KMS-11 (cell line): ENCODE results near the gene THYN1.

Experiments
- H2AFZ ChIP-seq: fragments of 200-600 bp; sonication (generic); 2 replicates; pipeline ENCODE4 v1.6.1; 2016; ENCODE audit warnings: antibody characterized with exemption, mixed run types, low read depth
- H3K27ac ChIP-seq: fragments of 200-600 bp; sonication (generic); 2 replicates; pipeline ENCODE4 v1.6.1; 2016; ENCODE audit warnings: mild to moderate bottlenecking, mixed run types
- H3K27me3 ChIP-seq: fragments of 200-600 bp; sonication (generic); 2 replicates; pipeline ENCODE4 v1.6.1; 2017; ENCODE audit warnings: mild to moderate bottlenecking, low read depth, mixed run types, moderate library complexity; ENCODE audit not compliant: insufficient read depth
- H3K36me3 ChIP-seq: fragments of 200-600 bp; sonication (generic); 2 replicates; pipeline ENCODE4 v1.6.1; 2017; ENCODE audit warnings: mild to moderate bottlenecking, mixed run types; ENCODE audit not compliant: insufficient read depth
- H3K4me1 ChIP-seq: fragments of 200-600 bp; sonication (generic); 2 replicates; pipeline ENCODE4 v1.6.1; 2016; ENCODE audit warnings: mild to moderate bottlenecking, low read depth, mixed run types; ENCODE audit not compliant: poor library complexity, severe bottlenecking
- H3K4me2 ChIP-seq: fragments of 200-600 bp; sonication (generic); 2 replicates; pipeline ENCODE4 v1.7.0; 2016; ENCODE audit warnings: mild to moderate bottlenecking, mixed run types
- H3K4me3 ChIP-seq: fragments of 200-600 bp; sonication (generic); IDR thresholded peaks from 2 replicates; pipeline ENCODE4 v1.6.1; 2017; ENCODE audit warnings: low read depth, low read length, mixed read lengths; ENCODE audit not compliant: insufficient read depth
- H3K79me2 ChIP-seq: fragments of 200-600 bp; sonication (generic); 2 replicates; pipeline ENCODE4 v1.6.1; 2016; ENCODE audit warnings: low read depth, mixed run types; ENCODE audit not compliant: insufficient read depth
- H3K9ac ChIP-seq: fragments of 200-600 bp; sonication (generic); 2 replicates; pipeline ENCODE4 v1.6.1; 2016; ENCODE audit warnings: mild to moderate bottlenecking, mixed run types
- H4K20me1 ChIP-seq: fragments of 200-600 bp; sonication (generic); 2 replicates; pipeline ENCODE4 v1.6.1; 2016; ENCODE audit warnings: mild to moderate bottlenecking, mixed run types; ENCODE audit not compliant: insufficient read depth
- TF ChIP-seq, protein P1 (sequence below): fragments of 200-600 bp; sonication (generic); conservative IDR thresholded peaks from 2 replicates; pipeline ENCODE4 v1.6.1; 2017; ENCODE audit warnings: low read depth, mild to moderate bottlenecking, antibody characterized with exemption, low read length, moderate library complexity, mixed read lengths

Gene THYN1

GRCh38 chr11:134246678-134247077 lies 6.5 kb downstream of the THYN1 start:
- TF ChIP-seq, protein P1, sequence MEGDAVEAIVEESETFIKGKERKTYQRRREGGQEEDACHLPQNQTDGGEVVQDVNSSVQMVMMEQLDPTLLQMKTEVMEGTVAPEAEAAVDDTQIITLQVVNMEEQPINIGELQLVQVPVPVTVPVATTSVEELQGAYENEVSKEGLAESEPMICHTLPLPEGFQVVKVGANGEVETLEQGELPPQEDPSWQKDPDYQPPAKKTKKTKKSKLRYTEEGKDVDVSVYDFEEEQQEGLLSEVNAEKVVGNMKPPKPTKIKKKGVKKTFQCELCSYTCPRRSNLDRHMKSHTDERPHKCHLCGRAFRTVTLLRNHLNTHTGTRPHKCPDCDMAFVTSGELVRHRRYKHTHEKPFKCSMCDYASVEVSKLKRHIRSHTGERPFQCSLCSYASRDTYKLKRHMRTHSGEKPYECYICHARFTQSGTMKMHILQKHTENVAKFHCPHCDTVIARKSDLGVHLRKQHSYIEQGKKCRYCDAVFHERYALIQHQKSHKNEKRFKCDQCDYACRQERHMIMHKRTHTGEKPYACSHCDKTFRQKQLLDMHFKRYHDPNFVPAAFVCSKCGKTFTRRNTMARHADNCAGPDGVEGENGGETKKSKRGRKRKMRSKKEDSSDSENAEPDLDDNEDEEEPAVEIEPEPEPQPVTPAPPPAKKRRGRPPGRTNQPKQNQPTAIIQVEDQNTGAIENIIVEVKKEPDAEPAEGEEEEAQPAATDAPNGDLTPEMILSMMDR, result no peak
- H3K4me1 ChIP-seq, result peaks cover 17% of the 10 kb centered on the region
- H3K27ac ChIP-seq, result no peak overlapping the region

DNA sequence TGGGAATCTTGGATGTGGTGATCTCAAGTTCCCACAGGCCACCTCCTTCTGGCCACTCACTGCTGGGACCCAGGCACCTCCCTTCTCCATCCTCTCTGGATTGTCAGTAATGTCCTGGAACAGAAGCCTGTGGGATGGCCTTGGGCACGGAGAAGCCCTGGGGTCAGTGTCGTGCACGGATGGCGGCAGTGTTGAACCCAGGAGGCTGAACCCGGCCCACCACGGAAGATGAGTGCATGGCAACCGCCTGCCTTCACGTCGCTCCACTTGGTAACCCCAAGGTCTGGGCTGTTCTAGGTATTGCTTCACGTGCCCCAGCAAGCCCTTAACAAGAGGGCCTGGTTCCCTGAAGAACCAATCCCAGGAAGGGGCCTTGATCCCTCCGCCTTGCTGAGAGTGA lies 7.1 kb downstream of the THYN1 start:
- Histone ChIP-seq H4K20me1 (no peaks in the 10 kb centered on the region), H3K4me2 (no peak overlapping the region), H3K36me3 (no peaks in the 10 kb centered on the region), H3K79me2 (no peaks in the 10 kb centered on the region), H3K4me3 (no peak overlapping the region), H3K27ac (no peak overlapping the region), H3K9ac (no peak overlapping the region), H3K4me1 (peaks cover 17% of the 10 kb centered on the region), H2AFZ (no peak overlapping the region), H3K27me3 (no peaks in the 10 kb centered on the region)
- TF ChIP-seq, protein P1, result no peak

More at GRCh38 chr11:134246678-134247077, 6.5 kb downstream of the THYN1 start:
- Histone ChIP-seq H2AFZ (no peak overlapping the region), H3K79me2 (no peaks in the 10 kb centered on the region), H3K27me3 (no peaks in the 10 kb centered on the region), H3K9ac (no peak overlapping the region), H4K20me1 (no peaks in the 10 kb centered on the region), H3K4me3 (no peak overlapping the region), H3K4me2 (no peak overlapping the region), H3K36me3 (no peaks in the 10 kb centered on the region)

DNA sequence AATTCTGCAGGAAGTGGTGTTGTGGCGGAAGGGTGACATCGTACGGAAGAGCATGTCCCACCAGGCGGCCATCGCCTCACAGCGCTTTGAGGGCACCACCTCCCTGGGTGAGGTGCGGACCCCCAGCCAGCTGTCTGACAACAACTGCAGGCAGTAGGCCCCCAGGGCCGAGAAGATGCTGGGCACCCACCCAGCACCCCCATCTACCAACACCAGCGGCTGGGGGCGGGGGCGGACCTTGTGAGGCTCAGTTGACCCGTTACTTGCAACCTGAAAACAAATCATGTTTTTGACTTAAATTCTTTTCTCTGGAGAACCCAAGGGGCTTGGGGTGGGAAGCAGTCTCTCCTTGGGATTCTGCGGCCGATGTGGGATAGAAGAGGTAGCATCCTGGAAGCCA lies 7.7 kb downstream of the THYN1 start:
- TF ChIP-seq, protein P1, result no peak
- H4K20me1 ChIP-seq, result no peaks in the 10 kb centered on the region
- H3K9ac ChIP-seq, result no peak overlapping the region
- no peak overlapping the region for H3K4me2 ChIP-seq
- no peak overlapping the region for H2AFZ ChIP-seq
- H3K4me3 ChIP-seq, result no peak overlapping the region
- H3K27me3 ChIP-seq, result no peaks in the 10 kb centered on the region
- H3K27ac ChIP-seq, result no peak overlapping the region
- H3K4me1 ChIP-seq, result peaks cover 17% of the 10 kb centered on the region
- no peaks in the 10 kb centered on the region for H3K79me2 ChIP-seq
- H3K36me3 ChIP-seq, result no peaks in the 10 kb centered on the region

DNA sequence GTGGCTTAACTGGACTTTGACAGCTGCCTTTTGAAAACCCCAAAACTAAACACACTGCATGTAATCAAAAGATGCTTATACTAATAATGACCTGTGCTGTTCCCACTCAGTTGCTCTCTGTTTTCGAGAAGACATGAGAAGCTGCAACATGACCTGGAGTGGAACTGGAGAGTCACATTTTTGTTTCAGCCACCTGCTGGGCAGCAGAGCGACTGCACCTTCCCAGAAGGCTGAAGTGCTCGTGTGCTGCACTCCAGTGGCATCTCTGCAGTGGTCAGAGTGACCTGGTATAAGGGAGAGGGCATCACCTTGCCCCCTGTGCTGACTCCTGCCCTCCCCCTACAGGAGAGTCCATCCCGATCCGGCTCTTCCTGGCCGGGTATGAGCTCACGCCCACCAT lies 8.6 kb downstream of the THYN1 start:
- Histone ChIP-seq H3K4me2 (no peak overlapping the region), H3K4me1 (peaks cover 17% of the 10 kb centered on the region), H3K79me2 (no peaks in the 10 kb centered on the region), H3K27ac (no peak overlapping the region), H3K27me3 (no peaks in the 10 kb centered on the region), H4K20me1 (no peaks in the 10 kb centered on the region), H3K4me3 (no peak overlapping the region), H3K36me3 (no peaks in the 10 kb centered on the region), H3K9ac (no peak overlapping the region), H2AFZ (no peak overlapping the region)
- TF ChIP-seq, protein P1, result peak; percentile 48; the same call in 1 of the 2 replicates
